ENCODE measurements around the gene PSMC3IP.

The PSMC3IP gene

GRCh38 chr17:42584880-42585279 lies 7.4 kb upstream of the PSMC3IP start:
- no peak for DNase-seq

GRCh38 chr17:42581744-42582270 lies 4.3 kb upstream of the PSMC3IP start:
- DNase-seq, result no peak

- DNase-seq, result no peak
Observed at GRCh38 chr17:42579794-42580551, 2.4 kb upstream of the PSMC3IP start.

- peak; percentile 82 for DNase-seq
Observed at GRCh38 chr17:42578282-42578869, 847 bp upstream of the PSMC3IP start.

GRCh38 chr17:42577140-42577531 lies 393 bp downstream of the PSMC3IP start:
- no peak for DNase-seq

- DNase-seq, result no peak
Observed at GRCh38 chr17:42574463-42574862, 3.1 kb downstream of the PSMC3IP start.

GRCh38 chr17:42573095-42573494 lies 4.4 kb downstream of the PSMC3IP start:
- DNase-seq, result no peak

- no peak for DNase-seq
Observed at GRCh38 chr17:42571435-42572225, 5.9 kb downstream of the PSMC3IP start.

GRCh38 chr17:42568341-42569111 lies 9.0 kb downstream of the PSMC3IP start:
- no peak for DNase-seq

- DNase-seq, result peak; percentile 98
Observed at GRCh38 chr17:42566883-42567573, 10.5 kb downstream of the PSMC3IP start, which contains the start of gene MLX. TSS of gene MLX (plus strand) at chr17:42567100. CDS start at chr17:42567125, 25 bp downstream.

GRCh38 chr17:42566215-42566882 lies 11.2 kb downstream of the PSMC3IP start:
- no peak for DNase-seq

- no peak for DNase-seq
Observed at GRCh38 chr17:42565523-42566214, 11.9 kb downstream of the PSMC3IP start.

GRCh38 chr17:42564815-42565522 lies 12.6 kb downstream of the PSMC3IP start:
- no peak for DNase-seq

GRCh38 chr17:42563950-42564349 lies 13.6 kb downstream of the PSMC3IP start:
- DNase-seq, result no peak

GRCh38 chr17:42563543-42563942 lies 14.0 kb downstream of the PSMC3IP start:
- no peak for DNase-seq

- DNase-seq, result no peak
Observed at GRCh38 chr17:42563143-42563509, 14.4 kb downstream of the PSMC3IP start.

GRCh38 chr17:42562388-42563142 lies 15.0 kb downstream of the PSMC3IP start:
- no peak for DNase-seq

GRCh38 chr17:42561897-42562387 lies 15.6 kb downstream of the PSMC3IP start, which contains the start of gene COASY:
TSS of gene COASY (plus strand) at chr17:42562148. CDS start at chr17:42562623, 475 bp downstream.
- peak; percentile 99 for DNase-seq

GRCh38 chr17:42560246-42560645 lies 17.3 kb downstream of the PSMC3IP start:
- no peak for DNase-seq
